ENCODE results near the gene FOXO3. TPM values are rescaled to one million over a fixed set of nuclear protein-coding genes. Genes with fewer than 3 reads are reported as not detected.

FOXO3 gene
- total RNA-seq, 1 donor from 2014 or later = 37.3 TPM

GRCh38 chr6:108671175-108671574, 110.5 kb downstream of the FOXO3 start:
- peaks cover 90% of the 10 kb centered on the region for H4K20me1 ChIP-seq (ENCODE audit: insufficient read depth, low read length)

GRCh38 chr6:108671790-108672189, 111.1 kb downstream of the FOXO3 start:
- Histone ChIP-seq H3K36me3 (ENCODE audit: insufficient read depth, low read length) (no peaks in the 10 kb centered on the region), H3K9ac (ENCODE audit: low read length) (no peak overlapping the region), H3K4me3 (ENCODE audit: insufficient read depth, low read depth, low read length) (no peak overlapping the region), H2AFZ (ENCODE audit: low read depth, low read length) (no peak overlapping the region), H3K27ac (ENCODE audit: low read depth, low read length) (no peak overlapping the region), H4K20me1 (ENCODE audit: insufficient read depth, low read length) (peaks cover 91% of the 10 kb centered on the region), H3K79me2 (ENCODE audit: insufficient read depth, low read length) (peaks cover 92% of the 10 kb centered on the region), H3K9me3 (ENCODE audit: insufficient read depth, low read depth, low read length) (no peaks in the 10 kb centered on the region), H3K4me1 (ENCODE audit: insufficient read depth, low read length) (peaks cover 13% of the 10 kb centered on the region), H3K4me2 (ENCODE audit: low read length) (no peak overlapping the region), H3K27me3 (ENCODE audit: insufficient read depth, low read length) (no peaks in the 10 kb centered on the region)
- H3K4me3 Mint-ChIP-seq (ENCODE audit: unreplicated experiment) = no peak overlapping the region
- no peaks in the 10 kb centered on the region for H3K9me3 Mint-ChIP-seq (ENCODE audit: unreplicated experiment)
- TF ChIP-seq CTCF (IDR thresholded peaks at IDR 0.05; ENCODE audit: insufficient read depth, low read depth, low read length) (no peak), EZH2 (IDR thresholded peaks at IDR 0.05; ENCODE audit: insufficient read depth, low read length) (no peak)
- peaks cover 21% of the 10 kb centered on the region for H3K4me1 Mint-ChIP-seq (ENCODE audit: low read depth, unreplicated experiment)
- no peak overlapping the region for H3K27ac Mint-ChIP-seq (ENCODE audit: unreplicated experiment)
- DNase-seq (ENCODE audit: low read depth) (no peak), FAIRE-seq (no peak)
- no peaks in the 10 kb centered on the region for H3K27me3 Mint-ChIP-seq (ENCODE audit: low read depth, unreplicated experiment)
- peaks cover 2% of the 10 kb centered on the region for H3K36me3 Mint-ChIP-seq (ENCODE audit: low read depth, unreplicated experiment)

More at GRCh38 chr6:108671175-108671574, 110.5 kb downstream of the FOXO3 start:
- Histone ChIP-seq H3K4me3 (ENCODE audit: insufficient read depth, low read depth, low read length) (no peak overlapping the region), H3K27ac (ENCODE audit: low read depth, low read length) (no peak overlapping the region), H3K79me2 (ENCODE audit: insufficient read depth, low read length) (peaks cover 91% of the 10 kb centered on the region), H3K4me2 (ENCODE audit: low read length) (no peak overlapping the region), H3K36me3 (ENCODE audit: insufficient read depth, low read length) (no peaks in the 10 kb centered on the region), H2AFZ (ENCODE audit: low read depth, low read length) (no peak overlapping the region), H3K4me1 (ENCODE audit: insufficient read depth, low read length) (peaks cover 13% of the 10 kb centered on the region), H3K27me3 (ENCODE audit: insufficient read depth, low read length) (no peaks in the 10 kb centered on the region), H3K9me3 (ENCODE audit: insufficient read depth, low read depth, low read length) (no peaks in the 10 kb centered on the region), H3K9ac (ENCODE audit: low read length) (no peak overlapping the region)
- H3K4me1 Mint-ChIP-seq (ENCODE audit: low read depth, unreplicated experiment) = peaks cover 21% of the 10 kb centered on the region
- no peak overlapping the region for H3K27ac Mint-ChIP-seq (ENCODE audit: unreplicated experiment)
- DNase-seq (ENCODE audit: low read depth) (no peak), FAIRE-seq (no peak)
- peaks cover 4% of the 10 kb centered on the region for H3K36me3 Mint-ChIP-seq (ENCODE audit: low read depth, unreplicated experiment)
- H3K4me3 Mint-ChIP-seq (ENCODE audit: unreplicated experiment) = no peak overlapping the region
- H3K9me3 Mint-ChIP-seq (ENCODE audit: unreplicated experiment) = no peaks in the 10 kb centered on the region
- TF ChIP-seq EZH2 (IDR thresholded peaks at IDR 0.05; ENCODE audit: insufficient read depth, low read length) (no peak), CTCF (IDR thresholded peaks at IDR 0.05; ENCODE audit: insufficient read depth, low read depth, low read length) (no peak)
- no peaks in the 10 kb centered on the region for H3K27me3 Mint-ChIP-seq (ENCODE audit: low read depth, unreplicated experiment)

GRCh38 chr6:108672641-108673040, 111.9 kb downstream of the FOXO3 start:
- H3K27me3 Mint-ChIP-seq (ENCODE audit: low read depth, unreplicated experiment) = no peaks in the 10 kb centered on the region
- no peaks in the 10 kb centered on the region for H3K9me3 Mint-ChIP-seq (ENCODE audit: unreplicated experiment)
- H3K9me3 ChIP-seq (ENCODE audit: insufficient read depth, low read depth, low read length) = no peaks in the 10 kb centered on the region
- H3K27ac Mint-ChIP-seq (ENCODE audit: unreplicated experiment) = no peak overlapping the region
- no peak overlapping the region for H2AFZ ChIP-seq (ENCODE audit: low read depth, low read length)
- H3K27ac ChIP-seq (ENCODE audit: low read depth, low read length) = no peak overlapping the region
- no peak overlapping the region for H3K4me2 ChIP-seq (ENCODE audit: low read length)
- peaks cover 86% of the 10 kb centered on the region for H3K79me2 ChIP-seq (ENCODE audit: insufficient read depth, low read length)
- no peak overlapping the region for H3K9ac ChIP-seq (ENCODE audit: low read length)
- no peak overlapping the region for H3K4me3 Mint-ChIP-seq (ENCODE audit: unreplicated experiment)
- FAIRE-seq (no peak), DNase-seq (ENCODE audit: low read depth) (no peak)
- no peaks in the 10 kb centered on the region for H3K36me3 ChIP-seq (ENCODE audit: insufficient read depth, low read length)
- peaks cover 2% of the 10 kb centered on the region for H3K36me3 Mint-ChIP-seq (ENCODE audit: low read depth, unreplicated experiment)
- H3K4me1 Mint-ChIP-seq (ENCODE audit: low read depth, unreplicated experiment) = peaks cover 18% of the 10 kb centered on the region
- H3K4me3 ChIP-seq (ENCODE audit: insufficient read depth, low read depth, low read length) = no peak overlapping the region
- peaks cover 13% of the 10 kb centered on the region for H3K4me1 ChIP-seq (ENCODE audit: insufficient read depth, low read length)
- TF ChIP-seq CTCF (IDR thresholded peaks at IDR 0.05; ENCODE audit: insufficient read depth, low read depth, low read length) (no peak), EZH2 (IDR thresholded peaks at IDR 0.05; ENCODE audit: insufficient read depth, low read length) (no peak)
- no peaks in the 10 kb centered on the region for H3K27me3 ChIP-seq (ENCODE audit: insufficient read depth, low read length)
- peaks cover 94% of the 10 kb centered on the region for H4K20me1 ChIP-seq (ENCODE audit: insufficient read depth, low read length)
